Caco-2 (cell line): Measurements from ENCODE around the gene SVEP1. TPM values are rescaled to one million over a fixed set of nuclear protein-coding genes. Genes with fewer than 3 reads are reported as not detected.

Experiments used
- BruUV-seq: library from RNA; stranded (reverse); fragments of 400-500 nt; replicated peaks from 2 replicates; lab custom pipeline; 2021; lab: Mats Ljungman, UMichigan
- CTCF ChIA-PET: fragments of 300-600 bp; sonication (Branson Sonifier 250); formaldehyde crosslinking; loops from one replicate; lab custom pipeline; 2022; ENCODE audit warnings: antibody characterized with exemption; lab: Charles Lee
- POLR2A ChIA-PET: fragments of 300-600 bp; sonication (Branson Sonifier 250); formaldehyde crosslinking; loops from one replicate; lab custom pipeline; 2022; ENCODE audit warnings: antibody characterized with exemption; lab: Charles Lee
- DNase-seq, 2 experiments: peaks; one replicate each; pipeline versions ENCODE4 v3.0.0 to v3.0.0-alpha.2; 2020 to 2022
- H3K27me3 ChIP-seq: replicated peaks from 2 replicates; pipeline ENCODE4 v1.6.0; 2011; ENCODE audit warnings: low read length; ENCODE audit not compliant: control insufficient read depth, insufficient read depth
- H3K36me3 ChIP-seq: 2 replicates; pipeline ENCODE4 v1.5.1; 2011; ENCODE audit warnings: low read length; ENCODE audit not compliant: control insufficient read depth, insufficient read depth
- H3K4me1 ChIP-seq: fragments of 250-450 bp; sonication (Bioruptor Pico); 2 replicates; pipeline ENCODE4 v1.5.1; 2020; ENCODE audit warnings: mild to moderate bottlenecking
- H3K4me3 ChIP-seq: 2 replicates; pipeline ENCODE4 v1.5.1; 2011; ENCODE audit warnings: low read depth, mild to moderate bottlenecking, control low read depth, low read length
- H3K9me3 ChIP-seq: fragments of 250-450 bp; sonication (Bioruptor Pico); 2 replicates; pipeline ENCODE4 v1.5.1; 2020; ENCODE audit warnings: mild to moderate bottlenecking, moderate library complexity
- H3K27ac Mint-ChIP-seq: one replicate; pipeline ENCODE4 v1.8.0; 2022; ENCODE audit warnings: mixed read lengths; ENCODE audit not compliant: unreplicated experiment
- H3K27me3 Mint-ChIP-seq: one replicate; pipeline ENCODE4 v1.8.0; 2022; ENCODE audit warnings: mixed read lengths; ENCODE audit not compliant: insufficient read depth, unreplicated experiment
- H3K36me3 Mint-ChIP-seq: one replicate; pipeline ENCODE4 v1.8.0; 2022; ENCODE audit warnings: mild to moderate bottlenecking, mixed read lengths; ENCODE audit not compliant: insufficient read depth, unreplicated experiment
- H3K4me1 Mint-ChIP-seq: one replicate; pipeline ENCODE4 v1.8.0; 2022; ENCODE audit warnings: low read depth, mixed read lengths; ENCODE audit not compliant: unreplicated experiment
- H3K4me3 Mint-ChIP-seq: one replicate; pipeline ENCODE4 v1.8.0; 2022; ENCODE audit warnings: mild to moderate bottlenecking, moderate library complexity, mixed read lengths; ENCODE audit not compliant: unreplicated experiment
- H3K9me3 Mint-ChIP-seq: one replicate; pipeline ENCODE4 v1.8.0; 2022; ENCODE audit warnings: mixed read lengths; ENCODE audit not compliant: unreplicated experiment
- intact Hi-C: fragments of 100-400 bp; cut with micrococcal nuclease; formaldehyde crosslinking; loops from one replicate; pipeline ENCODE4 v1.10.0; 2022; ENCODE audit not compliant: unreplicated experiment
- total RNA-seq: library from RNA; stranded (reverse); gene quantifications from 2 replicates; pipeline ENCODE4 v1.2.3, GENCODE V29; 2022
- TF ChIP-seq, protein P1 (sequence below), 2 experiments: fragments of 200-600 bp in 1 of 2; IDR thresholded peaks; 1 replicate in 1 of 2; 2 replicates in 1 of 2; pipeline versions ENCODE4 v1.5.1 to v1.8.0; 2011 to 2022; ENCODE audit warnings: antibody characterized with exemption in 1 of 2, control low read depth in 1 of 2, inconsistent platforms in 1 of 2, low read depth in 1 of 2, low read length in 1 of 2, mild to moderate bottlenecking in 1 of 2, moderate library complexity in 1 of 2; ENCODE audit not compliant: insufficient read depth in 1 of 2, severe bottlenecking in 1 of 2, unreplicated experiment in 1 of 2

Gene SVEP1
- total RNA-seq, 1 experiment from 2014 or later = 2.9 TPM

DNA sequence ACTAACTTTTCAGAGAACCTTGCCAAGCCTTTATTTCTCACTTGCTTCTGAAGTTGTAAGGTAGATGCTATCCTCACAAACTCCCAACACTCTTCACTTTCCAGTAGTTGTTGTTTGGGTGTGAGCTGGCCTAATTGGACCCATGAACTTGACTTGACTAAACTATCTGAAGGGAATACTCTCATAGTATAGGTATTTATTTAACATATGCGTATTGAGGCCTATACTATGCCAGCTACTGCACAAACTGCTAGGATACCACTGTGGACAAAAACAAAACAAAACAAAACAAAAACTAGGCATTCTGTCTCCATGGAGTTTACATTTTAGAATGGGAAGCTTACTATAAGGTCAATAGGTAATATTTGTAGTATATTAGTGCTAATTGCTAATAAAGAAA, 243.2 kb downstream of the SVEP1 start:
- Histone ChIP-seq H3K9me3 (no peaks in the 10 kb centered on the region), H3K4me1 (no peaks in the 10 kb centered on the region; the same call in 1 of the 2 replicates), H3K27me3 (no peaks in the 10 kb centered on the region), H3K4me3 (no peak overlapping the region), H3K36me3 (no peaks in the 10 kb centered on the region)
- Mint-ChIP-seq H3K4me3 (no peak overlapping the region), H3K27me3 (no peaks in the 10 kb centered on the region), H3K4me1 (no peaks in the 10 kb centered on the region), H3K9me3 (no peaks in the 10 kb centered on the region), H3K27ac (peak overlapping the region; percentile 10), H3K36me3 (no peaks in the 10 kb centered on the region)
- TF ChIP-seq, protein P1, sequence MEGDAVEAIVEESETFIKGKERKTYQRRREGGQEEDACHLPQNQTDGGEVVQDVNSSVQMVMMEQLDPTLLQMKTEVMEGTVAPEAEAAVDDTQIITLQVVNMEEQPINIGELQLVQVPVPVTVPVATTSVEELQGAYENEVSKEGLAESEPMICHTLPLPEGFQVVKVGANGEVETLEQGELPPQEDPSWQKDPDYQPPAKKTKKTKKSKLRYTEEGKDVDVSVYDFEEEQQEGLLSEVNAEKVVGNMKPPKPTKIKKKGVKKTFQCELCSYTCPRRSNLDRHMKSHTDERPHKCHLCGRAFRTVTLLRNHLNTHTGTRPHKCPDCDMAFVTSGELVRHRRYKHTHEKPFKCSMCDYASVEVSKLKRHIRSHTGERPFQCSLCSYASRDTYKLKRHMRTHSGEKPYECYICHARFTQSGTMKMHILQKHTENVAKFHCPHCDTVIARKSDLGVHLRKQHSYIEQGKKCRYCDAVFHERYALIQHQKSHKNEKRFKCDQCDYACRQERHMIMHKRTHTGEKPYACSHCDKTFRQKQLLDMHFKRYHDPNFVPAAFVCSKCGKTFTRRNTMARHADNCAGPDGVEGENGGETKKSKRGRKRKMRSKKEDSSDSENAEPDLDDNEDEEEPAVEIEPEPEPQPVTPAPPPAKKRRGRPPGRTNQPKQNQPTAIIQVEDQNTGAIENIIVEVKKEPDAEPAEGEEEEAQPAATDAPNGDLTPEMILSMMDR (IDR thresholded peaks at IDR 0.05; ENCODE audit: insufficient read depth in 1 of 2, low read depth in 1 of 2, low read length in 1 of 2, severe bottlenecking in 1 of 2, unreplicated experiment in 1 of 2) = no peak
- no peak for DNase-seq
- POLR2A ChIA-PET = no interaction called here
- intact Hi-C loops = no loop called here
- no TSS peak for BruUV-seq
- CTCF ChIA-PET = no interaction called here

DNA sequence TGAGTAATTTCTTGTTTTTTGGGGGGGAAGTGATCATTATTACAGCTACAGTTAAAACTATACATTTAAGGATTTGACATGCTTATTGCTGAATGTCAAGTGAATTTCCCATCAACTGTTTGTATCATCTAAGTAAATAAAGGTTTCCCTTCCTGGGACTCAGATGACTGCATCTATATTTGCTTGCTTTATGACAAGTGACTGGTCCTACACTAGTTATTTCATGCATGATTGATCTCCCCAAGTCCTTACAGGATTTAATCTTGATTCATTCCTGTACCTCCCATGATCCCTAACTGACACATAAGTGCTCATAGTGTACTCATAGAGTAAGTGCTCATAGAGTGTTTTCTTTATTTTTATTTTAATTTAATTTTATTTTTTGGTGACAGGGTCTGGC, 244.7 kb downstream of the SVEP1 start:
- H3K27ac Mint-ChIP-seq = no peak overlapping the region

DNA sequence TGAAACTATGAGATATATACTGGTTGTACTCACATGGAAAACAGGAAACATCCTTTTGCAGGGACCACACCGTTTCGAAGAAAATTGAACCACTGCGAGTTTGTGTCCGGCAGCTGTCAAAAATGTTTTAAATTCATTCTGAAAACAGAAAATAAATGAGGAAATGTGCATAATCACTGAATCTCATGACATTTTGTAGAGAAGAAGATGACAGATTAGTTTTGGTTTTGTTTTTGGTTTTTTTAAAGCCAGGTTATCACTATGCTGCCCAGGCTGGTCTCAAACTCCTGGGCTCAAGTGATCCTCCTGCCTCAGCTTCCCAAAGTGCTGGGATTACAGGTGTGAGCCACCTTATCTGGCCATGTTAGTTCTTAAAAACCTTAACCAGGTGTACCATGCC, 245.4 kb downstream of the SVEP1 start:
- POLR2A ChIA-PET = no interaction called here
- no peaks in the 10 kb centered on the region for H3K36me3 Mint-ChIP-seq
- no peaks in the 10 kb centered on the region for H3K36me3 ChIP-seq
- BruUV-seq = no TSS peak
- H3K4me1 ChIP-seq = no peaks in the 10 kb centered on the region; the same call in 1 of the 2 replicates
- no peak for DNase-seq
- no peaks in the 10 kb centered on the region for H3K27me3 ChIP-seq
- no peaks in the 10 kb centered on the region for H3K9me3 Mint-ChIP-seq
- H3K27ac Mint-ChIP-seq = no peak overlapping the region
- CTCF ChIA-PET = no interaction called here
- no peak overlapping the region for H3K4me3 ChIP-seq
- H3K4me3 Mint-ChIP-seq = no peak overlapping the region
- no peaks in the 10 kb centered on the region for H3K4me1 Mint-ChIP-seq
- no peaks in the 10 kb centered on the region for H3K9me3 ChIP-seq
- H3K27me3 Mint-ChIP-seq = no peaks in the 10 kb centered on the region
- TF ChIP-seq, protein P1 (IDR thresholded peaks at IDR 0.05; ENCODE audit: insufficient read depth in 1 of 2, low read depth in 1 of 2, low read length in 1 of 2, severe bottlenecking in 1 of 2, unreplicated experiment in 1 of 2) = no peak
- intact Hi-C loops = no loop called here

More for the DNA sequence above, 244.7 kb downstream of the SVEP1 start:
- TF ChIP-seq, protein P1 (IDR thresholded peaks at IDR 0.05; ENCODE audit: insufficient read depth in 1 of 2, low read depth in 1 of 2, low read length in 1 of 2, severe bottlenecking in 1 of 2, unreplicated experiment in 1 of 2) = no peak
- DNase-seq = no peak
- ChIA-PET POLR2A (no interaction called here), CTCF (no interaction called here)
- Histone ChIP-seq H3K4me3 (no peak overlapping the region), H3K36me3 (no peaks in the 10 kb centered on the region), H3K9me3 (no peaks in the 10 kb centered on the region), H3K4me1 (no peaks in the 10 kb centered on the region; the same call in 1 of the 2 replicates), H3K27me3 (no peaks in the 10 kb centered on the region)
- Mint-ChIP-seq H3K4me1 (no peaks in the 10 kb centered on the region), H3K9me3 (no peaks in the 10 kb centered on the region), H3K27me3 (no peaks in the 10 kb centered on the region), H3K4me3 (no peak overlapping the region), H3K36me3 (no peaks in the 10 kb centered on the region)
- intact Hi-C loops = no loop called here
- BruUV-seq = no TSS peak
